WI38 (cell line): Measurements from ENCODE around the gene COL1A1.

Experiments
- H3K4me3 ChIP-seq: 2 replicates; pipeline ENCODE4 v1.5.1; 2011; ENCODE audit warnings: low read depth, mild to moderate bottlenecking, control low read depth, low read length
- CTCF ChIP-seq: IDR thresholded peaks from 2 replicates; pipeline ENCODE4 v1.5.1; 2012; ENCODE audit warnings: low read depth, mild to moderate bottlenecking, control low read depth, low read length

Gene COL1A1

DNA sequence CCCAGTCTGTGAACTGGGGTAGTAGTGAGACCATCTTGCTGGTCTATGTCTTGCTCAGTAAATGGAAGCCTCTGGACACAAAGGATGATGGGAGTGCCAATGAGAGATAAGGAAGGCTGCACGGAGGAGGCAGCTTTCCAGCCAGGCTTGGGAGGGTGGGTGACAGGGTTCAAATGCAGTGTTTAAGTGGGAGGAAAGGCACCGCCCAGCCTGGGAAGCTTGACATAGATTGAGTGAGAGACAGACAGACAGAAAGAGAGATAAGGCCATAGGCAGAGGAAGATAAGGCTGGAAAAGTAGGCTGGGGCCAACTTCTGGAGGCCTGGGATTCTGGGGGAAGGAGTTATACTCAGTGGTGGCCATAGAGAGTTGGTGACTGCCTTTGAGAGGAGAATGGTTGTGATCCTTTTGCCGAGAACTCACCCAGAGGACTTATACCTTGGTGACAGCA is 7.2 kb upstream of the COL1A1 start:
- TF ChIP-seq CTCF: no peak
- no peak overlapping the region for H3K4me3 ChIP-seq

- TF ChIP-seq CTCF: no peak
- H3K4me3 ChIP-seq: no peak overlapping the region
These were observed 6.5 kb upstream of the COL1A1 start for GRCh38 chr17:50207792-50208567.

DNA sequence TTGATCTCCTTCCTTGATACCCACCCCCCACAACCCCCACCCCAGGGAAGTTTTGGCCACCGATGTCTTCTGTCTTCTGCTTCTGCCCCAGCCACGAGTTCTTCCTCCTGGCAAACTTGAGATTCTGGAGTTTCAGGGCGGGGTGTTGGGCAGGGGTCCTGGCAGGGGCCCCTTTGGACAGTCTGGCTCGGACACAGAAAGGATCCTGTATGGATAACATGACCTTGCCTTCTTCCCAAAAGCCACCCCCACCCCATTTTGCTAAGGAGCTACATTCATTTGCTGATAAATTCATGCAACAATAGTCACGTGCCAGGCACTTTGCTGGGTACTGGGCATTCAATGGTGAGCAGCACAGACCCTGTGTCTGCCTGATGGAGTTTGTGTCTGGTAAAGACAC is 5.9 kb upstream of the COL1A1 start:
- H3K4me3 ChIP-seq: no peak overlapping the region
- no peak for TF ChIP-seq CTCF

DNA sequence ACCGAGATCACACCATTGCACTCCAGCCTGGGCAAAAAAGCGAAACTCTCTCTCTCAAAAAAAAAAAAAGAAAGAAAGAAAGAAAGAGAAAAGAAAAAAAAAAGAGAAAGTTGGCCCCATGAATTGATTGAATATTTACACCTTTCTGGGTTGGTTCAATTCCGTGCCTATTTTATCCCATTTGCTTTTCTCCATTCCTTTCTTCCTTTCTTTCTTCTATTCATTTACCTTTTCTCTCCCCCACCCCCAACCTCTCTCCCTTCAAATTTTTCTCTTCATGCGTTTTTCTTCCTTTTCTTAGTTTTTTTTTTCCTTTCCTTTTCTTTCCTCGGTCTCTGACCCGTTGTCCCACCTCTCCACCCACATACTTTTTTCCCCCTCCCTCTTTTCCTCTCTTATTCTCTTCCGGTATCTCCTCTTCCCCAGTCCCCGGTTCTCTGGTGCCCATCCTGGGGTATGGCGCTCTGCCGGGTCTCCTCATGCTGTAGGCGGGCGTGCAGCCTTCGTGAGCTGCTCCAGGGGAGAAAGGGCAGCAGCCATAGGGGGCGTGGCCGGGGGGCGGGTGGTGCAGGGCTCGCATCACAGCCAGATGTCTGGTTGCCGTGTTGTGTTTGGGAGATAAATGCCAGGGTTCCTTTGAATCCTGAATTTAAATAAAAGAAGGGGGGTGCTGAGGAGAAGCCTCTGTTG is 5.3 kb upstream of the COL1A1 start:
- peak overlapping the region; percentile 23; the same call in 1 of the 2 replicates for H3K4me3 ChIP-seq
- no peak for TF ChIP-seq CTCF

GRCh38 chr17:50205963-50206505 is 4.6 kb upstream of the COL1A1 start:
- no peak for TF ChIP-seq CTCF
- peak overlapping the region; percentile 17; the same call in 1 of the 2 replicates for H3K4me3 ChIP-seq

DNA sequence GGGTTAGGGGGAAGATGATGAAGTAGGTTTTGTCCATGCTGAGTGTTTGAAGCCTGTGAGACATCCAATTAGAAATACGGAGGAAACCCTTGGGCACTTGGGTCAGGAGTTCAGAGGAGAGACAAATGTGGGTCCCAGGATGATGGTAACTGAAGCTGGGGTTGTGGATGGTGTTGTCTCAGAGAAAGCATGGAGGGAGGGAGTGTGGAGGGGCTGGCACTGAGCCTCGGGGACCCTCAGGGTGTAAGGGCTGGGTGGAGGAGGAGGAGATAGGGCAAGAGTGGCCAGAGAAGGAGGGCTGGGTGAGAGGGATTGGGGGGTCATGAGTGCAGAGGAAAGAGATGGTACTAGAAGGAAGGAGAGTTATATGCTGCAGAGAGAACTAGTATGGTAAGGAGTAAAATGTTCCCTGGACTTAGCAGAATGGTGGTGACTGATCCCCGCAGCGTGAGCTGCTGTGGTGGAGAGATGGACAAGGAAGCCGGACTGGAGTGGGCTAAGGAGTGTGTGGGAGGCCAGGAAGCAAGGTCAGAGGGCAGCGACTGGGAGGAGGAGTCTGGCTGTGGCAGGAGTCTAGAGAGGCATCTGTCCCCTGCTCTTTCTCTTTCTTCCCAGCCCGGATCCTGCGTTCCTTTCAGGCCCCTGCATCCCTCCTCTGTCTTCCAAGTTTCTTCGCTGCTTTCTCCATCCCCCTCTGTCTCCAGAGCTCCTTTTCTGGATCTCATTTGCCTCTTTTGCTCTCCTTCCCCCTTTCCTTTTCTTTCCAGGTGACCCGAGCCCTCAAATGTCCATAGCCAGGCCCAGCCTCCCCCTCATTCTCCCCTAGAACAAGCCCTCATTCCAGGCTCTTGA is 3.9 kb upstream of the COL1A1 start:
- TF ChIP-seq CTCF: no peak
- H3K4me3 ChIP-seq: peak overlapping the region; percentile 17
